Activated CD4-positive, alpha-beta T cell treated with anti-CD3 and anti-CD28 coated beads, Interleukin-2, amount 50 U/mL, for 1 hour (primary cell): Measurements from ENCODE around the gene EXOSC1.
"Not testable (repeated sequence)": the region's sequence is repeated elsewhere in the genome, so short reads cannot be mapped to it uniquely, and the experiment has no call there.

Experiments used
- DNase-seq: peaks from one replicate; pipeline ENCODE4 v3.0.0-alpha.2; 2020

The EXOSC1 gene

GRCh38 chr10:97456686-97457065, 10.9 kb upstream of the EXOSC1 start:
- no peak for DNase-seq

- DNase-seq = no peak
Measured at GRCh38 chr10:97456034-97456685, 10.4 kb upstream of the EXOSC1 start.

- no peak for DNase-seq
Measured at GRCh38 chr10:97454330-97455036, 8.7 kb upstream of the EXOSC1 start.

GRCh38 chr10:97452352-97452751, 6.5 kb upstream of the EXOSC1 start:
- DNase-seq = no peak

GRCh38 chr10:97451605-97452004, 5.8 kb upstream of the EXOSC1 start:
- DNase-seq = no peak

- DNase-seq = no peak
Measured at GRCh38 chr10:97450828-97451227, 5.0 kb upstream of the EXOSC1 start.

- no peak for DNase-seq
Measured at GRCh38 chr10:97445357-97445721, 467 bp downstream of the EXOSC1 start.

- DNase-seq = no peak
Measured at GRCh38 chr10:97444212-97444611, 1.6 kb downstream of the EXOSC1 start.

GRCh38 chr10:97442277-97442676, 3.5 kb downstream of the EXOSC1 start:
- DNase-seq = no peak

GRCh38 chr10:97435211-97435610, 10.6 kb downstream of the EXOSC1 start:
- no peak for DNase-seq

GRCh38 chr10:97434557-97434956, 11.2 kb downstream of the EXOSC1 start:
- no peak for DNase-seq

- no peak for DNase-seq
Measured at GRCh38 chr10:97434055-97434454, 11.8 kb downstream of the EXOSC1 start.

GRCh38 chr10:97428572-97428981, 17.2 kb downstream of the EXOSC1 start:
- DNase-seq = peak; percentile 27

- no peak for DNase-seq
Measured at GRCh38 chr10:97427571-97428179, 18.1 kb downstream of the EXOSC1 start.

GRCh38 chr10:97426776-97427570, 18.8 kb downstream of the EXOSC1 start:
- no peak for DNase-seq

- peak; percentile 93 for DNase-seq
Measured at GRCh38 chr10:97425964-97426775, 19.6 kb downstream of the EXOSC1 start, which contains the start of gene PGAM1. TSS of gene PGAM1 (plus strand) at chr10:97426191. CDS start at chr10:97426308, 117 bp downstream.

GRCh38 chr10:97423757-97424098, 22.1 kb downstream of the EXOSC1 start:
- not testable (repeated sequence) for DNase-seq

- no peak for DNase-seq
Measured at GRCh38 chr10:97416565-97416964, 29.2 kb downstream of the EXOSC1 start.

- DNase-seq = no peak
Measured at GRCh38 chr10:97412891-97413304, 32.9 kb downstream of the EXOSC1 start.

GRCh38 chr10:97411406-97411805, 34.4 kb downstream of the EXOSC1 start:
- DNase-seq = no peak

- DNase-seq = no peak
Measured at GRCh38 chr10:97408496-97408992, 37.3 kb downstream of the EXOSC1 start.

GRCh38 chr10:97407952-97408248, 37.9 kb downstream of the EXOSC1 start:
- DNase-seq = no peak
